ENCODE data around the gene MAP4K2. TPM values are rescaled to one million over a fixed set of nuclear protein-coding genes. Genes with fewer than 3 reads are reported as not detected.
A peak's percentile ranks its signal among the peaks of the same experiment; 100 is the strongest.
"Not testable (repeated sequence)": the region's sequence is repeated elsewhere in the genome, so short reads cannot be mapped to it uniquely, and the experiment has no call there.

MAP4K2 gene
- total RNA-seq, 8 experiments from 2014 or later = 3.0 to 15.7 (median 7.2) TPM

GRCh38 chr11:64817476-64817875 is 14.5 kb upstream of the MAP4K2 start:
- WGBS, 10 experiments = 75 to 100% (median 83%) methylated on average over 1 to 3 of the region's 3 CpGs; no CpG with 5 or more reads in 3 of the 10 experiments
- no peak for ATAC-seq (replicated peaks in 6 of 8)
- in situ Hi-C loops (cut with MboI; ENCODE audit: low pct_unique_long_range_greater_than_20kb in 2 of 9, low sequenced_read_pairs in 9 of 9, unreplicated experiment in 9 of 9) = no loop called here

DNA sequence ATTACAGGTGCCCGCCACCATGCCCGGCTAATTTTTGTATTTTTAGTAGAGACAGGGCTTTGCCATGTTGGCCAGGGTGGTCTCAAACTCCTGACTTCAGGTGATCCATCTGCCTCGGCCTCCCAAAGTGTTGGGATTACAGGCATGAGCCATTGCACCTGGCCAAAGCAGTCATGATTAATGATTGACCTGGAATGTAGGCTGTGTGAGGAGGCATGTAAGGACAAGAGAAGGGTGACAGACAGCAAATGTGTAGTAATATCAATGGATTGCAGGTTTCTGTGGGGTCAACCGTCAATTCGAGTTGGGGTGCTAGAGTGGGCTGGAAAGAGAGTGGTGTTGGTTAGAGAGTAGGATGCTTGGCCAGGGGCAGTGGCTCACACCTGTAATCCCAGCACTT is 12.4 kb upstream of the MAP4K2 start:
- in situ Hi-C loops (cut with MboI; ENCODE audit: low pct_unique_long_range_greater_than_20kb in 2 of 9, low sequenced_read_pairs in 9 of 9, unreplicated experiment in 9 of 9); H3K4me1 ChIP-seq (replicated peaks in 1 of 2); H3K4me3 ChIP-seq; H3K27ac ChIP-seq; ATAC-seq (replicated peaks in 6 of 8): not testable (repeated sequence)
- 50 to 92% (median 78%) methylated on average over 1 to 5 of the region's 5 CpGs; no CpG with 5 or more reads in 1 of the 10 experiments for WGBS, 10 experiments

More at GRCh38 chr11:64817476-64817875, 14.5 kb upstream of the MAP4K2 start:
- Histone ChIP-seq H3K4me3 (no peak overlapping the region), H3K27ac (no peak overlapping the region), H3K4me1 (replicated peaks in 1 of 2) (no peaks in the 10 kb centered on the region)

- ATAC-seq (replicated peaks in 6 of 8) = no peak
- 0 to 91% (median 67%) methylated on average over 1 to 4 of the region's 7 CpGs; no CpG with 5 or more reads in 1 of the 10 experiments for WGBS, 10 experiments
- in situ Hi-C loops (cut with MboI; ENCODE audit: low pct_unique_long_range_greater_than_20kb in 2 of 9, low sequenced_read_pairs in 9 of 9, unreplicated experiment in 9 of 9) = no loop called here
These were observed 11.7 kb upstream of the MAP4K2 start for GRCh38 chr11:64814712-64815187.

DNA sequence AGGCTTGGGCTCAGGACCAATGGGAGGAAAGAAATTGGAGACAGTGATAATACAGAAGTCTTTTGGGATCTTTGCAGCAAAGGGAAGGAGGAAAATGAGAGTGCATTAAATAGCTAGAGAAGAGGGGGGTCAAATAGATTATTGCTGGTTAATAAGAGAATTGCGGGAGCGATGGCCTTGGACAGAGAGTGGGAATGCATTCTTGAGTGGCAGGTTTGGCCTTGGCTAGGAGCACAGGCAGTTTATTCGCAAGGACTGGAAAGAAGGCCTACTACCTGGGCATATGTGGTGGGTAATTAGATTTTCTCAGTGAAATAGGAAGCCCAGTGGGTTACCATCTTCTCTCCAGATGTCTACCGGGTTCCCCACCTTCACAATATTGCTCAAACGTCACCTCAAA is 10.8 kb upstream of the MAP4K2 start:
- in situ Hi-C loops (cut with MboI; ENCODE audit: low pct_unique_long_range_greater_than_20kb in 2 of 9, low sequenced_read_pairs in 9 of 9, unreplicated experiment in 9 of 9) = no loop called here
- 60 to 93% (median 81%) methylated on average over 1 to 5 of the region's 5 CpGs; no CpG with 5 or more reads in 2 of the 10 experiments for WGBS, 10 experiments
- Histone ChIP-seq H3K27ac (no peak overlapping the region), H3K4me3 (no peak overlapping the region), H3K4me1 (replicated peaks in 1 of 2) (peaks cover 7% of the 10 kb centered on the region in 2 donors)
- ATAC-seq (replicated peaks in 6 of 8) = no peak

More at GRCh38 chr11:64814712-64815187, 11.7 kb upstream of the MAP4K2 start:
- no peak overlapping the region for H3K27ac ChIP-seq
- H3K4me1 ChIP-seq (replicated peaks in 1 of 2) = no peaks in the 10 kb centered on the region
- no peak overlapping the region for H3K4me3 ChIP-seq

- peaks cover 7% of the 10 kb centered on the region in 2 donors for H3K4me1 ChIP-seq (replicated peaks in 1 of 2)
- WGBS, 10 experiments = 0 to 100% (median 36%) methylated on average over 1 to 15 of the region's 17 CpGs; no CpG with 5 or more reads in 2 of the 10 experiments
- H3K4me3 ChIP-seq = peak overlapping the region; percentile 11 to 91 (median 86)
- in situ Hi-C loops (cut with MboI; ENCODE audit: low pct_unique_long_range_greater_than_20kb in 2 of 9, low sequenced_read_pairs in 9 of 9, unreplicated experiment in 9 of 9) = no loop called here
- ATAC-seq (replicated peaks in 6 of 8) = peak in 6 of 8 experiments; percentile 3 to 32 (median 10)
- no peak overlapping the region for H3K27ac ChIP-seq
These were observed 7.9 kb upstream of the MAP4K2 start for GRCh38 chr11:64810891-64811272.

DNA sequence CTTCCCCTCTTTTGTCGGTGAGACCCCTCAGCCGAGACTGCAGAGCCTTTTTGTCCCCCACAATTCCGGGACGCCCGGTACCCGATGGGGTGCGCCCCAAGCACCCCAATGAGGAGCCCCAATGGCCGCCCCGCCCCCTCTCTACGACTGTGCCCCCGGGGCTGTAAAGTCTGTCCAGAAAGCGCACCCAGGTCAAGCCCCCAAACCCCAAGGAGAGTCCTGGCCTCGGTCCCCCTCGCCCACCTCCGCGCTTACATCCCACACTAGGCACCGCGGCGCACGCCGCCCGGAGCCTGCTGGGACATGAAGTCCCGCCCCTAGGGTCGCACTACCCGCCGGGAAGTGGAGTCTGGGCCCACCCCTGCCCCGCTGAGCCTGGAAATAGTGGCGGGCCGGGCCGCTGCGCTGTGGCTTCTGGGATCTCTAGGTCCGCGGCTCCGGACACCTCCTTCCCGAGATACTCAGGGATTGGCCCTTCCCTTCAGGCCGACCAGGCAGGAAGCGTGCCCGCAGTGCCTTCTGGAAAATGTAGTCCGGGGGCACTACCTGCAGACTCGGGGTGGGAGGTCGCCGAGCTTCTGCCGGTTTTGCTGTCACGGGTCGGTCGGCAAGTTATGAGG is 7.4 kb upstream of the MAP4K2 start, which contains the start of gene MEN1:
TSS of gene MEN1 (minus strand) at position 281 of the 620 bp plus-strand sequence. CDS start 442 bp downstream, outside the sequence.
- ATAC-seq (replicated peaks in 6 of 8) = peak; percentile 98 to 99 (median 98)
- WGBS, 10 experiments = 0 to 5% (median 0%) methylated on average over 1 to 11 of the region's 46 CpGs; no CpG with 5 or more reads in 3 of the 10 experiments
- in situ Hi-C loops (cut with MboI; ENCODE audit: low pct_unique_long_range_greater_than_20kb in 2 of 9, low sequenced_read_pairs in 9 of 9, unreplicated experiment in 9 of 9) = no loop called here

GRCh38 chr11:64809781-64810241 is 6.8 kb upstream of the MAP4K2 start:
- Histone ChIP-seq H3K4me3 (peak overlapping the region; percentile 73 to 91 (median 86)), H3K4me1 (replicated peaks in 1 of 2) (peaks cover 7% of the 10 kb centered on the region in 2 donors), H3K27ac (peak overlapping the region; percentile 34 to 40)
- 5 to 31% (median 15%) methylated on average over 4 to 8 of the region's 44 CpGs; no CpG with 5 or more reads in 7 of the 10 experiments for WGBS, 10 experiments
- in situ Hi-C loops (cut with MboI; ENCODE audit: low pct_unique_long_range_greater_than_20kb in 2 of 9, low sequenced_read_pairs in 9 of 9, unreplicated experiment in 9 of 9) = no loop called here
- peak; percentile 20 to 44 (median 30) for ATAC-seq (replicated peaks in 6 of 8)

More for the DNA sequence above, 7.4 kb upstream of the MAP4K2 start, which contains the start of gene MEN1:
- H3K4me1 ChIP-seq (replicated peaks in 1 of 2) = peaks cover 7% of the 10 kb centered on the region in 2 donors
- peak within 1 kb of the TSS; percentile 73 to 91 (median 86) for H3K4me3 ChIP-seq
- H3K27ac ChIP-seq = peak within 1 kb of the TSS; percentile 34 to 40

- no peak overlapping the region for H3K4me3 ChIP-seq
- WGBS, 10 experiments = 100% methylated on average over 1 to 2 of the region's 9 CpGs; no CpG with 5 or more reads in 8 of the 10 experiments
- in situ Hi-C loops (cut with MboI; ENCODE audit: low pct_unique_long_range_greater_than_20kb in 2 of 9, low sequenced_read_pairs in 9 of 9, unreplicated experiment in 9 of 9) = no loop called here
These were observed 2.5 kb upstream of the MAP4K2 start for GRCh38 chr11:64805481-64805880.

DNA sequence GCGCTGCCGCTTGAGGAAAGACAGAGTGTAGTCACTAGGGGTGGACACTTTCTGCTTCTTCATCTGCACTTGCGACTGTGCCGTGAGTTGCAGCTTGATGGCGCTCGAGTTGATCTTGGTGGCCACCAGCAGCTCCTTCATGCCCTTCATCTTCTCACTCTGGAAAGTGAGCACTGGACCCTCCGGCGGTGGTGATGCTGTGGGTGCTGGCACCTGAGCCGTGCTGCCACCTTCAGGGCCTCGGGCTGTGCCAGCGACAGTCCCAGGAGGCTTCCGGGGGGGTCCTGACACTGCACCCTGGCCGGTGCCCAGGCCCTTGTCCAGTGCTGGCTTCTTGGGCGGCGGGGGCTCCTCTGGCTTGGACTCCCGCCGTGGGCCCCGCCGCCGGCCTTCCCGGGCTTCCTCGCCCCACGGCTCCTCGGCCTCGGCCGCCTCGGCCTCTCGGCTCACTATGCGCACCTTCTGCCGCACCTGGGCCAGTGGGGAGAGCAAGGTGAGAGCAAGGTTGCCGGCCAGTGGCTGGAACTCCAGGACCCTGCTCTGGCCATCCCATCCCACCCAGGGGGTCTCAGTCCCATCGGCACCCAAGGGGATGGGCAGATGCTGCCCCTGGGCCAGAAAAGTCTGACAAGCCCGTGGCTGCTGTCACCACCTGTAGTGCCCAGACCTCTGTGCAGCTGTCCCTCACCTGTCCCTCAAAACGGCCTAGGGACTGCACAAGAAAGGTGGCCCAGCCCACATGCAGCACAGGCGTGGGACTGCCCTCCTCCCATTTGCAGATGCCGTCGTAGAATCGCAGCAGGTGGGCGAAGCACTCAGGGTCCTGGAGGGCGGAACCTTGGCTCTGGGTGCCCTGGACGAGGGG is 1.6 kb upstream of the MAP4K2 start:
- Histone ChIP-seq H3K4me1 (replicated peaks in 1 of 2) (peaks cover 20 to 29% of the 10 kb centered on the region in 2 donors), H3K27ac (no peak overlapping the region), H3K4me3 (peak overlapping the region in 1 of 5 donors; percentile 49)
- WGBS, 10 experiments = 80 to 93% (median 87%) methylated on average over 1 to 7 of the region's 41 CpGs; no CpG with 5 or more reads in 5 of the 10 experiments
- in situ Hi-C loops (cut with MboI; ENCODE audit: low pct_unique_long_range_greater_than_20kb in 2 of 9, low sequenced_read_pairs in 9 of 9, unreplicated experiment in 9 of 9) = no loop called here
- no peak for ATAC-seq (replicated peaks in 6 of 8)

More at GRCh38 chr11:64805481-64805880, 2.5 kb upstream of the MAP4K2 start:
- no peak overlapping the region for H3K27ac ChIP-seq
- no peak for ATAC-seq (replicated peaks in 6 of 8)
- peaks cover 20 to 24% of the 10 kb centered on the region in 2 donors for H3K4me1 ChIP-seq (replicated peaks in 1 of 2)

DNA sequence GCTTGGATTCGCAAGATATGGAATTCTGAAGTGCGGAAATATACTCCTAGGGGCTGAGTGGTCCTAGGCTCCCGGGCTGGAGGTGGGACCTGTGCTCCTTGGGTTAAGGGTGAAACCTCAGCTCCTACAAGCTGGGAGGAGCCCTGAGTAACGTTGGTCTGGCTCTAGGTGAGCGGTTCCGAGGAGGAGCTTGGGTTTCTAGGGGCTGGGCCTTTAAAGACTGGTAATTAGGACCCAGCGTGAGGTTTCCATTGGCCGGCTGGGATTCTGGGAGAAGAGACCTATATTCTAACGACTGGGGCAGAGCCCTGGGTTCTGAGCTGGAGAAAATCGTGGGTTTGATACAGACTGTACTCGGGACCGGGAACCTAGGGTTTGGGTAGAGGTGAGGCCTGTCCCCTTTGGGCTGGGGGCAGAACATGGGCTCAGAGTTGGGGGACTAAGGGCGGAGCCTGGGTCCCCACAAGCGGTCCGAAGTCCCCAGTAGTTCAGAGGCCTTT is 882 bp upstream of the MAP4K2 start:
- peak in 2 of 8 experiments; percentile 1 to 13 for ATAC-seq (replicated peaks in 6 of 8)
- Histone ChIP-seq H3K4me3 (peak overlapping the region; percentile 44 to 49 (median 47)), H3K4me1 (replicated peaks in 1 of 2) (peaks cover 14 to 22% of the 10 kb centered on the region in 2 donors), H3K27ac (no peak overlapping the region)
- in situ Hi-C loops (cut with MboI; ENCODE audit: low pct_unique_long_range_greater_than_20kb in 2 of 9, low sequenced_read_pairs in 9 of 9, unreplicated experiment in 9 of 9) = no loop called here
- 0 to 29% (median 14%) methylated on average over 1 to 10 of the region's 15 CpGs; no CpG with 5 or more reads in 4 of the 10 experiments for WGBS, 10 experiments

GRCh38 chr11:64802370-64803157 is 450 bp downstream of the MAP4K2 start:
- ATAC-seq (replicated peaks in 6 of 8) = no peak
- H3K4me1 ChIP-seq (replicated peaks in 1 of 2) = peaks cover 12 to 21% of the 10 kb centered on the region in 2 donors
- H3K27ac ChIP-seq = peak overlapping the region in 1 of 2 donors; percentile 20
- in situ Hi-C loops (cut with MboI; ENCODE audit: low pct_unique_long_range_greater_than_20kb in 2 of 9, low sequenced_read_pairs in 9 of 9, unreplicated experiment in 9 of 9) = no loop called here
- 71 to 80% methylated on average over 2 to 3 of the region's 54 CpGs; no CpG with 5 or more reads in 8 of the 10 experiments for WGBS, 10 experiments
- H3K4me3 ChIP-seq = peak overlapping the region; percentile 44 to 49 (median 47)
